GM15510 (cell line): Measurements from ENCODE around the gene NTRK1.

Source experiments
- POLR2A ChIP-seq: IDR thresholded peaks from 3 replicates; pipeline ENCODE4 v1.6.1; 2011; ENCODE audit warnings: borderline replicate concordance; ENCODE audit not compliant: insufficient read length; ENCODE audit errors: extremely low read depth

Gene NTRK1

DNA sequence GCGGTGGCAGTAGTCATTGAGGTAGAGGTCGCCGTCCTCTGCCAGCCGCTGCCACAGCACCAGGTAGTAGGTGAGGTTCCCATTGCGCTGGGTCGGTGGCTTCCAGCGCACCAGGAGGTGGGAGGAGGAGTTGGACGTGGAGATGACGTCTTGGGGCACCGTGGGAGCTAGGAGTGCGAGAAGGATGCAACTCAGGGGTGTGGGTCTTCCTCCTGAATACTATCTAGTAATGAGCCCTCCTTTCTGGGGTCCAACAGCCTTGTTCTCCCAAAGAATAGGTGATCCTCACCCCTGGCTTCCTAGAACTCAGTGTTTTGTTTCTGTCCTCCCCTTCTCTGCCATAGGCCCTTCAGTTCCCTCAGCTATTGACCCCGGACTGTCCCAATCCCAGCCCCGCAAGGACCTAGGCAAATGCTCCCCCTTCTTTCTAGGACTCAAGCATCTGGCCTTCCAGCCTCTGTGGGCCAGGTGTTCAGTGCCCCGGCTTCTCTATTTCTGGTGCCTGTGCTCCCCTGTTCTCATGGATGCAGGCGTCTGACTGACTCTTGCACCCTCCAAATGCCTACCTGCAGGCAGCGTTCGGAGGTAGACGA, 14.6 kb upstream of the NTRK1 start:
- no peak for TF ChIP-seq POLR2A

DNA sequence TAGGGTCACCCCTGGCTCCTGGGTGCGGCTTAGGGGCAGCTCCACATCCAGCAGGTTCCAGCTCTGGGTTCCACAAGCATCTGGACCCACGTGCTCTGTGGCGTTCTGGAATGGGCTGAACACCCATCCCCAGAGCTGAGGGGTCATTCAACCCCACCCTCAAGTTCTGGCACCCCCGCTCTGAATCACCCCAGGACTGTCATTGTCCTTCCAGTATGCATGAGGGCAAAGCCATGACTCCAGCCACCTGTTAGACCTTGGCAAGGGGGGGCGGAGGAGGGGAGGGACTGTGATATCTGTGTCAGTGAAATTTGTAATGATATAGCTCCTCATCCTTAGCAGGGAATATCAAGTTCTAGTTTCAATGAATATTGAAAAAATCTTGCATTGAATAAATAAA, 14.0 kb upstream of the NTRK1 start:
- no peak for TF ChIP-seq POLR2A

DNA sequence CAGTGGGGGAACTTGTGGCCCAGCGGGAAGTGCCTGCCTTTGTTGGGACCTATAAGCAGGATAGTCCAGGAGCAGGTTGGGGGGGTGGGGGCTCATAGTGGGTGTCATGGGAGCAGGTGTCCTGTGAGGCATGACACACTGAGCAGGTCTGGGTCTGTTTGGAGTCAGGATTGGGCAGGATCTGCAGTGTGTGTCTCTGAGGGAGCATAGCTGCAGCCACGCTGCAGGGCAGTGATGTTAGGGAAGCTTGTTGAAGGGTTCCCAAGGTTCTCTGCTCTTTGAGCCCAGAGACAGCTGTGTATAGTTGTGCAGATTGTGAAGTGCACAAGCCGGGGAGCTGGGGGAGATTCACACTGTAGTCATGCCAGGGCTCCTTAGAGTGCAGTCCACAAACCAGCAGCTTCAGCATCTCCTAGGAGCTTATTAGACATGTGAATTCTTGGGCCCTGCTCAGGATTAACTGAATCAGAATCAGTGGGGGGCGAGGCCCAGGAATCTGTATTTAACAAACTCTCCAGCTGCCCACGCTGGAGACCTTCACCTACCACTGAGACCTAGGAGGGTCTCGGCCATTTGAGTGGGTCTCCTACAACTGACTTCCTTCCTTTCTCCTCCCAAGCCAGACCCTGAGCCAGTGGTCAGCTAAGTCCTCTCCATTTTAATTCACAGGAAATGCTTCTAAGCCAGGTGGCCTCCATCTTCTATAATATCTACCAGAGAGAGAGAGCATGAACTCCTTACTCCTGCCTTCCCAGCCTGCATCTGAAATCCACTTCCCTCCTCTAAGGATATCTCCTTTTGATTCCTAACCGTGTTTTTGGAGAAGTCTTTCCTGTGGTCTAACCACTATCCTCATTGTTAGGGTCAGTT, 12.8 kb upstream of the NTRK1 start:
- TF ChIP-seq POLR2A: no peak

DNA sequence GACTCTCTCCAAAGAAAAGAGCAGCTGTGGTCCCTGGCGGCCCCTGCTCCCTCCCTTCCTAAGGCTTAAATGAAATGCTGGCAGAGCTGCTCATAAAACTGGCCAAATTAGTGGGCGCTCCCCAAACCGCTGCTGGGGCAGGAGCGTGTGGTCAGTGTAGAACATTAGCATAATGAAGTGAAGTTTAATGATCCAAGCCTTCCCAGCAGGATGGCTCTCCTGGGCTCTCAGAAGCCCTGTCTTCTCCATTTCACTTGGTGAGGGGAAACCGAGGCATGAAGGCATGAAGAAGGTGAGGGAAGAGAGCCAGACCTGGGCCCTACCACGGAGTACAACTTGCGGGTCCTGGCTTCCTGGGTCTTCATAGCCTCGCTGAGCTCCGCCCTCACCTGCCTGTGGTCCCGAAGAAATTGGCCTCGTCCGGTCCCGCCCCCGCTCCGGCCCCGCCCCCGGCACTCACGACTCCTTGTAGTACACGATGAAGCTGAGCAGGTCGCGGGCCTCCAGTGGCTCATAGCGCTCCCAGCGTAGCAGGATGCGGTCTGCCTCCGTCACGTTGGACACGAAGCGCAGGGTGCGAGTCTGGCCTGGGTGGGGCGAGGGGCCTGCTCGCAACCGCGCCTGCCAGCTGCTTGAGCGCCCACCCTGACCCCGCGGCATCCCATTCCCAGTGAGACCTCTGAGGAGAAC, 12.1 kb upstream of the NTRK1 start:
- TF ChIP-seq POLR2A: no peak

DNA sequence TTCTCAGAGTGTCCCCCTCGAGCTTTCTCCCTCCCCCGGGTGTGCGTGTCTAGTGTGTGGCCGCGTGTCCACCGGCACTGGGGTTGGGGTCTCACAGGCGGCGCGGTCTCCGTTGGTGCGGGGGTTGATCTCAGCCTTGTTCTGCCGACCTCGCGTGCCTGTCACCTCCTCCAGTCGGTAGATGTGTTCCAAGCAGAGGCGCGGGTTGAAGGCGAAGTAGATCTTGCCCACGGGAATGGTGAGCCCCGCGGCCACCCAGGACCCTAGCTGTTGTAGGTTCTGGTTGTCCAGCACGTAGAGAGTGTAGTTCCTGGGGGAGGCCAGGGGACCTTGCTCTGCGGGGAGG, 11.5 kb upstream of the NTRK1 start:
- no peak for TF ChIP-seq POLR2A

DNA sequence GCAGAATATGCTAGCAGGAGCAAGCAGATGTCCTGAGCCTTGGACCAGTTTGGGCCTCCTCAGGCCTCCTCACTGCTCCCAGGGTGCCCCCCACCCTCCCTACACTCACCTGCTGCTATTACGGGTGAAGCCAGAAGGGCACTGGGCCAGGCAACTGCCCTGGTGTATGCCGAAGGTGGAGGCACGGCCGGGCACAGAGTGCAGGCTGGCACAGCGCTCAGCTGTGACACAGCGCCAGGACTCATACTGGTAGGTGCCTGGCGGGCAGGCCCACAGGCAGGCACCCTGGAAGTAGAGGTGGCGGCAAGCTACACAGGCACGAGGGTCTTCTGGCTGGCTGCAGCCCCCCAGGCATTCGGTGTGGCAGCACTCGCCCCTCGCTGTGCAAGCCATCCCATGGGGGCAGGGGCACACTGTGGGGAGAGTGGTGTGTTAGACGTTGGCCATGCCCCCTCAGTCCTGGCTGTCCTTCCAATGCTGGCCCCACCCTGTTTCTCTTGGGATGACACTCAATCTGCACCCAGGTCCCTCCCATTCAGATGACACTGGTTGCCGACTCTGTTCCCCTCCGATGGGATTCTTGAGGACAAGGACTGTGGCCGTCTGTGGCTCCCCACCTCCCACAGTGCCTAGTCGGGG, 8.8 kb upstream of the NTRK1 start:
- TF ChIP-seq POLR2A: no peak

DNA sequence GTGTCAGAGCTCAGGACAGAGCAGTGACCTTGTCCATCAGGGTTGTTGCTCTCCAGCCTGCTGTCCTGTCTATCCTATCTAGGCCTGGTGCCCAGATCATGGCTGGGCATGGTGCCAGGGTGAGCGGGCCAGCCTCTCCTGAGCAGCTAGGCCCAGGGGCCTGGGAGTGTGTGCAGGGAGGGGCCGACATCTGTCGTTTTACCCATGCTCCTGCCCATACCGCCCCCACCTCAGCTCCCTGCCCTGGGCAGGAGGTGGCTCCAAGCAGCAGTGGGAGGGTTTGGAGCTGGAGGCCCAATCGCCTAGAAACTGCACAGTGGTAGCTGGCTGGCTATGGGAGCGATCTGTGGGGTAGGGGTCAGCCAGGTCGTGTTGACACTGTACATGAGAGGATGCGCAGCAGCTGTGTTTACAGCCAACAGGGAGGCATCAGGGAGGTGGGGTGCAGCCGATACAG, 8.2 kb upstream of the NTRK1 start:
- TF ChIP-seq POLR2A: no peak

DNA sequence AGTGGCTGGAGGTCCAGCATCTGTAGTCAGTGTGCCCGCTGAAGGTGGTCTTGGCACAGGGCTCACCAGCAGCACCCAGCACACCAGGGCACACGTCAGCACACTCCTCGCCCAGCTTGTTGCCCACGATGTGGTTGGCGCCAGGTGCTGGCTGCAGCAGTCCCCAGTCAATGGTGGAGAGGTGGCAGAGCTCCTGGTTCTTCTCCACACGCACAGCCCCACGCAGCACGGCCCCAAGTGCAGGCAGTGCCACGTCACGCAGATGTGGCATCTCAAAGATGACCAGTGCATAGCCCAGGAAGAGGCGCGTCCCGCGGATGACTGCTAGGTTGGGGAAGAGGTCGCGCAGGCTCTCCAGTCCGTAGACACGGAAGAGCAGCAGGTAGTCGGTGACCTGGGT, 6.9 kb upstream of the NTRK1 start:
- TF ChIP-seq POLR2A: no peak

DNA sequence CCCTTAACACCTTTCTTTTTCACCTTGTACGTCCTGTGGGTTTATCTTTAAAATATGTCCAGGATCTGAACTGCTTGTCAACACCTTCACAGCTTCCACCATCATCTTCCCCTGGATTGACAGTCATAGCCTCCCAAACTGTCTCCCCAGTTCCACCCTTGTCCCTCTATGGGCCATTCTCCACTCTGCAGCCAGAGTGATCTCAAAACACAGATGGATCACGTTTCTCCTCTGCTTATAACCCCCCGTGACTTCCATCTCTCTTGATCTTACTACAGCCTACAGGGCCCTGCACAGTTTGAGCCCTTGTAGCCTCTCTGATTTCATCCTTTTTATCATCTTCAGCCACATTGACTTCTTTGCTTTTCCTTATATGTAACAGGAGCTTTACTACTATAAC, 6.0 kb upstream of the NTRK1 start:
- no peak for TF ChIP-seq POLR2A

DNA sequence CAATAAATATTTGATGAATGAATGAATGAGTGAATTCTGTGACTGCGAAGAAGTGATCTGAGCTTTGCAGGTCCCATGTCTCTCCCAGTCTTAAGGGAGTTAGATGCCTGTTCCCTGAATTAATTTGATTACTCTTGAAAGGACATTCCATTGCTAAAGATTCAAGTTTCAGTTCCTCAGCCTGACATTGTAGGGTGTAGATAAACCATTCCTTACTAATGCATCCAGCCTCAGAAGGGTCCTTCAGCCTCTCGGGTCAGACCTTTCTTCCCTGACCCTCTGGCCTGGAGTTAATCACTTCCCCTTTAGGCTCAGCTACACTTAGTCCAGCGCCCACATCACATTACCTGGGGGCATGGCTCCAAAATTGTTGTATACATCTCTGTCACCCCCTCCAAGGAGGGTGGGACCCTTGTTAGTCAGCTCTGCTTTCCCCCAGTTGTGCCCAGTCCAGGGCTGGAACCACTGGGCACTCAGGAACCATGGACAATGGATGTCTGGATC, 4.3 kb upstream of the NTRK1 start:
- TF ChIP-seq POLR2A: no peak

DNA sequence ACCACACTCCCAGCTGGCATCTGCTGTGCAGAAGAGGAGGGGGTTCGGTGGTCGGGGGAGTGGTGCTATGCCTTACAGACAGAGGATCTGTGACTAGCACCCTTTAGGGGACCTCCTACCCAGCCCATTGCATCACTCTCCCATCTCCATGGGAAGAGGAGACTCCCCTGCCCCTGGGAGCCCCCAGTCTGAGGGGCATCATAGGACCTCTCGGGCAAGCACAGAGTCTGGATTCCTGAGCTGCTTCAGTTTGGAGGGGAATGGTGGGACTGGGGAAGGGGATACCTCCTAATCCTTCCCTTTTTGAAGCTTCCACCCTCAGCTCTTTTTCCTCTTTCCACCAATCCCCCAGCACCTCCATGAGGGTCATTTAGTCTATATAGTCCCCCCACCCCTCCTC, 3.1 kb upstream of the NTRK1 start:
- TF ChIP-seq POLR2A: no peak

DNA sequence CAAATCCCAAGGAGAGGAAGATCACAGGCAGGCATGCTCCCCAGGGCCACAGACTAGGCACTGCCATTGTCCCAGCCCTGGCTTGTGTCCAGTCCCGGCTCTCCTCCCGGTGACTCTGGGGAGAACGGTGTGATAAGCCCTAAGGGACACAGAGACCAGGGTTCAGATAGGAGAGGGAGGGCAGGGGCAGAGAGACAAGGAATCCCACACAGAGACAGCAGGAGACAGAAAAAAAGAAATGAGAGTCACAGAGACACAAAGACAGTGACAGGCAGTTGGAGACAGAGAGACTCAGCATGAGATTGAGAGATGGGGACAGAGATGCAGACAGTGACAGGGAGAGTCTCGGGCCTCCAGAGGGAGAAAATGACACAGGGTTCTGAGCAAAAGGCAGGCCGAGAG, 2.1 kb upstream of the NTRK1 start:
- no peak for TF ChIP-seq POLR2A

DNA sequence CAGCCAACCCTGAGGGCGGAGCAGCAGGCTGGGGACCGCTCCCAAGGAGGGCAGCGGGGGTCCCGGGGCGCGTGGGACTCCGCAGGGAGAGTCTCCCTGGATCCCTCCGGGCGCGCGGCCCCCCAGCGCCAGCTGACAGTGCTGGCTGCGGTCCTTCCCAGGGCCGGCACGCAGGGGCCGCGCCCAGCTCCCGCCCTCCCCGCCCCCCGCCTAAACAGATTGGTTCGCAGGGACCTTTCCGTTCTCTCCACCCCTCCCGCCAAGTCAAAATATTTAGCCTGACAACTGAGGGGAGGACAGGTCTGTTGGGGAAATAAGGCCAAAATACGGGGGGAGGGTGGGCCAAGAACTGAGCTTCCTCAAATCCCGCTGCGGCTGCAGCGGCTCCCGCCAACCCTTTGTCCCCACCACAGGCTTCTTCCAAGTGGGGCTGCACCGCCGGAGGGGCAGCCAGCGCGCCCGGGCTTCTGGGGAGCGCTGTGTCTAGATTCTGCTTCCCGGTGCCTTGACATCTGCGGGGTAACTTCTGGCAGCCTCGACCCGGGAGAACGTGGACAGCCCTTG, 1.6 kb upstream of the NTRK1 start, which contains the start of gene INSRR:
Gene INSRR, minus strand, starts transcription at position 159 of the 564 bp plus-strand sequence. CDS start 496 bp downstream, outside the sequence.
- TF ChIP-seq POLR2A: no peak

DNA sequence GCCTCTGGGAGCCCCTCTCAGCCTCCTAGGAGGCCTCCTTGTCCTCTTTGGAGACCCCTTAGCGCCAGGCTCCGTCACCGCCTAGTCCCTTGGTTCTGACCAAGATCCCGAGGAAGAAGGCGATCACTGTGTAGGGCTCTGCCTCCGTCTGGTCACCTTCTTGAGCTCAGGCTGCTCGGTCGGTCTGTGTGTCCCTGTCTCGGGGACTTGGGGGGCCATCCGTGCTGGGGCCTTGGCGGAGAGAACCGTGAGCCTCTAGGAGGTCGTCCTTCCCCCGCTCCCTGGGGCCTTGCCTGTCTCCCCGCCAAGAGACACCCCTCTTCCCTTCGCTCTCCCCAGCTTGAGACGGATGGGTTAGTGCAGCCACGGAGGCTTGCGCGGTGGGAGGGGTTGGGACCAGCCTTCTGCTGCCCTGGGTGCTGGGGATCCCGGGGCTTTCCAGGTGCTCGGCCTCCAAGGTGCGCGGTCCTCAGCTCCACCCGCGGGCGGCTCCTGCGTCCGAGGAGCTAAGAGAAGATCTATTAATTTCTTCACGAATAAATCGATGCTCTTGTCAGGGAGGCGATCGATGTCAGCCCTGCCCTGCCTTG, 1.0 kb upstream of the NTRK1 start:
- TF ChIP-seq POLR2A: no peak

DNA sequence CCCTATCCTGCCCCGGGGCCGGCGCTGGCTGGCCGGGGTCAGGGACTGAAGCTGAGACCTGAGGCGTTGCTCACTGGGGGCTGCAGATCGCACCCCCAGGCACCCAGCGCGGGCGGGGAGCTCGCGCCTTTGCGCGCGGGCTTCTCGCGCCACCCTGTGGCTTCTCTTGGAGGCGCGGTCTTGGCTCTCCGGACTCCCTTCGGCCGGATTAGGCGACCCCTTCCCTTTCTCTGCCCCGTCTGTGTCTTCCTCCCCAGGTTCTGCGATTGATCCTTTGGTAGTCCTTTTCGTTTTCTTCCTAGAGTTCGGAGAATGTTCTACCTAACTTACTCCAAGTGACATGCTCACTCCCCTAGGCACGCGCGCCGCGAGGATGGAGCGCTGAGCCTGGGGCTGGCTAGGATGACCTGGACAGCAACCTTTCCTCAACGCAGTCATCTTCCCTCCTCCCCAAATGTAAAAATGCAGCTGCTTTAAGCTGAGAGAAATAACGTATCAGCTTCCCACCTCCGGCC, 495 bp upstream of the NTRK1 start:
- no peak for TF ChIP-seq POLR2A

DNA sequence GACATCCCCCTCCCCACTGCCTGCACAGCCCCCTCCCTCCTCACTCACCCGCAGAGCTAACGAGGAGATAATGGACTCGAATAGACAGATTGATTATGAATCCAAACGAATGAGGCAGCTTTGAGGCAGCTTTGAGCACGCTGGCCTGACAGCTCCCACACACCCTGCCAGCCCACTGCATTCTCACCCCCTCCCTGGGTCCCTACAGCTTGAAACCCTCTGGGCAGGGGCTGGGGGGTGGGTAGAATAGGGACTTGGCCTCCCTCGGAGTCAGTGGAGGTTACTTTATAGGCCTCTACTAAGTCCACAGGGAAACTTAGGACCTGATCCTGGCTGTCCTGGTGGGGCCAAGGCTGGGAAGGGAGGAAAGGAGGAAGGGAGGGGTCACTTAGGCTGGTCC, 1.9 kb downstream of the NTRK1 start:
- no peak for TF ChIP-seq POLR2A
